Lower lobe of right lung (tissue), 2 donors: ENCODE data around the gene STK24. TPM values are rescaled to one million over a fixed set of nuclear protein-coding genes. Genes with fewer than 3 reads are reported as not detected.

Source experiments
- ATAC-seq, 2 donors: fragments of 200-7000 bp; cut with Tn5 transposase; one replicate each; pipeline ENCODE4 v1.9.1; 2020 to 2022; ENCODE audit warnings: mild to moderate bottlenecking in 2 of 2, moderate library complexity in 2 of 2
- DNase-seq: peaks from one replicate; pipeline ENCODE4 v3.0.0-alpha.2; 2020
- H3K27ac ChIP-seq: fragments of 200-600 bp; one replicate; pipeline ENCODE4 v1.8.0; 2022
- H3K27me3 ChIP-seq: fragments of 200-600 bp; one replicate; pipeline ENCODE4 v1.8.0; 2022; ENCODE audit warnings: low read depth
- H3K36me3 ChIP-seq: fragments of 200-600 bp; one replicate; pipeline ENCODE4 v1.8.0; 2022; ENCODE audit warnings: mild to moderate bottlenecking
- H3K4me1 ChIP-seq: fragments of 200-600 bp; one replicate; pipeline ENCODE4 v1.8.0; 2022
- H3K4me3 ChIP-seq: fragments of 200-600 bp; one replicate; pipeline ENCODE4 v1.8.0; 2022; ENCODE audit warnings: mild to moderate bottlenecking
- H3K9me3 ChIP-seq: fragments of 200-600 bp; one replicate; pipeline ENCODE4 v1.8.0; 2022
- intact Hi-C: fragments of 100-400 bp; cut with DNase I; formaldehyde crosslinking; loops from one replicate; pipeline ENCODE4 v1.11.0; 2022
- total RNA-seq: library from RNA; stranded (reverse); fragmentation: NEBNext Ultra II Directional; extraction: Animal tissue kit (Norgen Biotek cat#: 25700); gene quantifications from one replicate; pipeline ENCODE4 v1.2.1, GENCODE V29; 2021
- TF ChIP-seq, protein P1 (sequence below): fragments of 200-600 bp; IDR thresholded peaks from one replicate; pipeline ENCODE4 v1.8.0; 2022; ENCODE audit warnings: antibody characterized with exemption, mild to moderate bottlenecking
- donor health status: DM: no; HTN: yes; CAD: no; lungs with severe emphysema.

The STK24 gene
- total RNA-seq, 1 donor from 2014 or later = 94.5 TPM

DNA sequence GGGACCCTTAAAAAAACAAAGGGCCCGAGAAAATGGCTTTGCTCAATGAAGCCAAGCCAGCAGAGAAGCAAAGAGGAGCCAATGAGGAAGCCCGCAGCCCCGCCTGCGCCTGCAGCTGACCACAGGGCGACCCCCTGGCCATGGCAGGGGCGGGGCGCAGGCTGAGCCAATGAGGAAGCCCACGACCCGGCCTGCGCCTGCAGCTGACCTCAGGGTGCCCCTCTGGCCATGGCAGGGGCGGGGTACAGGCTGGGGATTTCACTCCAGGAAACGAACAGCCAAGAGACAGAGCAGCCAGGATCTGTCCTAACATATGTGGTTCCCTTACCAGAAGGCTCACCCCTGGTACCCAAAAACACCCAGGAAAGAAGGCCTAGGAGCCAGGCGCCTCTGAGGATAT is 101.4 kb downstream of the STK24 start:
- intact Hi-C loops = loop anchor here (10.0 kb wide), 1 partner anchor 99 kb away; the partner anchor contains the start of gene STK24
- H3K27ac ChIP-seq = peak overlapping the region; percentile 60
- DNase-seq = peak; percentile 75
- ATAC-seq = peak; percentile 48 to 63
- peaks cover 46% of the 10 kb centered on the region for H3K4me1 ChIP-seq
- no peaks in the 10 kb centered on the region for H3K27me3 ChIP-seq
- H3K36me3 ChIP-seq = peaks cover 38% of the 10 kb centered on the region
- TF ChIP-seq, protein P1, sequence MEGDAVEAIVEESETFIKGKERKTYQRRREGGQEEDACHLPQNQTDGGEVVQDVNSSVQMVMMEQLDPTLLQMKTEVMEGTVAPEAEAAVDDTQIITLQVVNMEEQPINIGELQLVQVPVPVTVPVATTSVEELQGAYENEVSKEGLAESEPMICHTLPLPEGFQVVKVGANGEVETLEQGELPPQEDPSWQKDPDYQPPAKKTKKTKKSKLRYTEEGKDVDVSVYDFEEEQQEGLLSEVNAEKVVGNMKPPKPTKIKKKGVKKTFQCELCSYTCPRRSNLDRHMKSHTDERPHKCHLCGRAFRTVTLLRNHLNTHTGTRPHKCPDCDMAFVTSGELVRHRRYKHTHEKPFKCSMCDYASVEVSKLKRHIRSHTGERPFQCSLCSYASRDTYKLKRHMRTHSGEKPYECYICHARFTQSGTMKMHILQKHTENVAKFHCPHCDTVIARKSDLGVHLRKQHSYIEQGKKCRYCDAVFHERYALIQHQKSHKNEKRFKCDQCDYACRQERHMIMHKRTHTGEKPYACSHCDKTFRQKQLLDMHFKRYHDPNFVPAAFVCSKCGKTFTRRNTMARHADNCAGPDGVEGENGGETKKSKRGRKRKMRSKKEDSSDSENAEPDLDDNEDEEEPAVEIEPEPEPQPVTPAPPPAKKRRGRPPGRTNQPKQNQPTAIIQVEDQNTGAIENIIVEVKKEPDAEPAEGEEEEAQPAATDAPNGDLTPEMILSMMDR = no peak
- no peak overlapping the region for H3K4me3 ChIP-seq
- no peaks in the 10 kb centered on the region for H3K9me3 ChIP-seq

GRCh38 chr13:98474761-98475160 is 102.1 kb downstream of the STK24 start:
- no peak for ATAC-seq
- TF ChIP-seq, protein P1 = no peak
- Histone ChIP-seq H3K27ac (no peak overlapping the region), H3K4me3 (no peak overlapping the region), H3K36me3 (peaks cover 44% of the 10 kb centered on the region), H3K27me3 (no peaks in the 10 kb centered on the region), H3K9me3 (no peaks in the 10 kb centered on the region), H3K4me1 (peaks cover 41% of the 10 kb centered on the region)
- DNase-seq = no peak
- intact Hi-C loops = loop anchor here (10.0 kb wide), 1 partner anchor 100 kb away; the partner anchor contains the start of gene STK24

DNA sequence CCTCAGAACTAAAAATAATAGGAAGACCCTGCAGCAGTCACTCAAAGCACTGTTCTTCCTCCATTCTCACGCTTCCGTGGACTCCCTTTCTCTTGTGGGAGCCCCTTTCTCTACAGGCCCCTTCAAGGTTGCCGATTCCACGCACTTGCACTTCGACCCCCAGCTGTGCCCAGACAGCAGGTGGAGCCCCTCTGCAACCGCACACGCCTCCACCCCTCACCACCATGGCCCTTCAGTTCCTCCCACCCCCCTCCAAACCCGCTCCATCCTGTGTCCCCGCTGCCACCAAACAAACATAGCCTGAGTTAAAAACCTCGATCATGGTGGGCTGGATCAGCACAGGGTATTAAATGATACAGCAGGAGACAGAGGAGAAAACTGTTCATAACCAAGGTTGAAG is 102.6 kb downstream of the STK24 start:
- Histone ChIP-seq H3K9me3 (no peaks in the 10 kb centered on the region), H3K27me3 (no peaks in the 10 kb centered on the region), H3K4me3 (no peak overlapping the region), H3K36me3 (peaks cover 44% of the 10 kb centered on the region), H3K4me1 (peaks cover 38% of the 10 kb centered on the region), H3K27ac (no peak overlapping the region)
- DNase-seq (no peak), ATAC-seq (no peak)
- intact Hi-C loops = loop anchor here (10.0 kb wide), 1 partner anchor 101 kb away; the partner anchor contains the start of gene STK24
- TF ChIP-seq, protein P1 = no peak

DNA sequence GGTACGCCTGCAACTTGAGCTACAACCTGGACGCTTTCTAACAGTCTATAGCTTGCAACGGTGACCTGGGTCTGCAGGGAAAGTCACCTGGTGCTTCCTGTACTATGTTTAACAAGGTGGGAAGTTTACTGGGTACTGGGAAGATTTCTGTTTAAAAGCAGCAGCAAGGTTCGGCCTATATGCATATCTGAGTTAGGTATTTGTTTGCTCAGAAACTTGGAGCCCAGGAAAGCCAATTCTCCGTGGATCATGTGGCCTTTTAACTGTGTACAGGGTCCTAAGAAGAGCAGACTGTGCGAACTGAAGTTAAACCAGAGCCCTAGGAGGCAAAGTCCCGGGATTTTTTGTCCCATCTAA is 103.1 kb downstream of the STK24 start:
- peaks cover 34% of the 10 kb centered on the region for H3K4me1 ChIP-seq
- ATAC-seq (no peak), DNase-seq (no peak)
- intact Hi-C loops = loop anchor here (10.0 kb wide), 1 partner anchor 101 kb away; the partner anchor contains the start of gene STK24
- no peak overlapping the region for H3K4me3 ChIP-seq
- peaks cover 48% of the 10 kb centered on the region for H3K36me3 ChIP-seq
- H3K27me3 ChIP-seq = no peaks in the 10 kb centered on the region
- H3K27ac ChIP-seq = no peak overlapping the region
- no peaks in the 10 kb centered on the region for H3K9me3 ChIP-seq
- TF ChIP-seq, protein P1 = no peak

DNA sequence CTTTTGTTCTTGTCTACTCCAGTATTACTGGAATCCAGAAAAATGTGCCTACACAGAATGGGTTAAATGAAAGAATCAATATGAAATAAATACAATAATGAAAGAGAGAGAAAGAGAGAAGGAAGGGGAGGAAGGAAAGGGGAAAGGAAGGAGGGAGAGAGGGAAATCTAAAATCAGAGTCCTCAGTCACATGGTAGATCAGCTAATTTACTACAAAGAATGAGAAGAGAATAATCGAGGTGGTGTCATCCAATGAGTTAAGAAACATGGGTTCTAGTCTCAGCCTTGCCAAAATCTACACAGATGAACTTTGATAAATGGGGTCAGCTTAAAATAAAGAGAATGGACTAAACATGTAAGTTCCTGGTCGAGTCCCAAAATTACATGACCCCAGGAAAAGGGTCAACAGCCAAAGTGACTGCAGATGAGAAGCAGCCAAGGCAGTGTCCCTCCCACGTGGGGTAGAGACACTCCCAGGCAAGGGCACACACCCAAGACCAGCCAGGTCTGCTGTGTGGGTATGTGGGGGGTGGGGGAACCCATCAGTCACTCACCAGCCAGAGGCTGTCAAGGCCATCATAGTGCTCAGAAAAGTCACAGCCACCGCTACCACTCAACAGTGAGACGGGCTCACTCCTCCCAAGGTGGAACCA is 103.6 kb downstream of the STK24 start:
- Histone ChIP-seq H3K4me3 (no peak overlapping the region), H3K9me3 (no peaks in the 10 kb centered on the region), H3K27ac (no peak overlapping the region), H3K36me3 (peaks cover 53% of the 10 kb centered on the region), H3K27me3 (no peaks in the 10 kb centered on the region), H3K4me1 (peaks cover 32% of the 10 kb centered on the region)
- TF ChIP-seq, protein P1 = no peak
- ATAC-seq (no peak), DNase-seq (no peak)
- intact Hi-C loops = loop anchor here (10.0 kb wide), 1 partner anchor 102 kb away; the partner anchor contains the start of gene STK24
